Measurements from ENCODE around the gene PLA2G15.

GRCh38 chr16:68275611-68276191 is 30.5 kb downstream of the PLA2G15 start:
- TF ChIP-seq CTCF (IDR thresholded peaks at IDR 0.05; ENCODE audit: insufficient read depth, low read length, poor library complexity, severe bottlenecking) (no peak), EZH2phosphoT487 (conservative IDR thresholded peaks at IDR 0.05; ENCODE audit: low read length) (no peak)
